GM10248 (cell line): ENCODE measurements around the gene TNFSF4.

Experiments used
- CTCF ChIA-PET: fragments of 300-600 bp; sonication (Branson Sonifier 250); formaldehyde crosslinking; extraction: SDS; loops from one replicate; lab custom pipeline; 2021; ENCODE audit warnings: antibody characterized with exemption; lab: Yijun Ruan, JAX
- POLR2A ChIA-PET: fragments of 350-650 bp; sonication (Branson Sonifier 250); formaldehyde crosslinking; extraction: SDS; loops from one replicate; lab custom pipeline; 2020; ENCODE audit warnings: antibody characterized with exemption; lab: Yijun Ruan, JAX
- DNase-seq: peaks from one replicate; pipeline ENCODE4 v3.0.0; 2012; ENCODE audit errors: extremely low spot score
- CTCF ChIP-seq: IDR thresholded peaks from 2 replicates; pipeline ENCODE4 v1.5.1; 2012; ENCODE audit warnings: mild to moderate bottlenecking, low read depth; ENCODE audit errors: extremely low read depth, missing control alignments, control extremely low read depth

Gene TNFSF4

DNA sequence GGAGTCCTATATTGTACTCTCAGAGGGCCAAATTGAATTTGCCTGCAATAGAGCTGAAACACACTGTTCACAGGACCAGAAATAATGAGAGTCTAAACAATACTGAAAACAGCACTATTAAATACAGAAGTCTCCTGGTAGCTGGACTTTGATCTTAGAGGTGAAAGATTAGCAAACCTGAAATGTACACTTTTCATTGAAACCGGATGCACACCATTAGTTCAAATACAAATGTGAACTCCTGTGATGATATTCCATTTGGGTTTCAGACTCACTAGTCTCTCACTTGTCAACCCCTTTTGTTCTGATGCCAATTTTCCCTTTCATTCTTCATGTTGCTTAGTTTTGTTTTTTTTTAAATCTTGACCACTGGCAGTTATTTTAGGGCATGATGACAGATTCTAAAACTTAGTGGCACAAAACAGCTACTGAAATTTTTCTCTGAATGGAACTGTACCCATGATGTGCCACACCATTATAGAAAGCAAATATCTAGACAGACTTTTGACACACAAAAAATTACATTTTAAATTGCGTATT lies 5.9 kb upstream of the TNFSF4 start:
- ChIA-PET POLR2A (no interaction called here), CTCF (interaction anchor here (2.1 to 4.7 kb wide), 2 partner anchors 10 to 11 kb away, joined by 8 to 39 read pairs; no protein-coding TSS in a partner anchor)
- no peak for TF ChIP-seq CTCF

DNA sequence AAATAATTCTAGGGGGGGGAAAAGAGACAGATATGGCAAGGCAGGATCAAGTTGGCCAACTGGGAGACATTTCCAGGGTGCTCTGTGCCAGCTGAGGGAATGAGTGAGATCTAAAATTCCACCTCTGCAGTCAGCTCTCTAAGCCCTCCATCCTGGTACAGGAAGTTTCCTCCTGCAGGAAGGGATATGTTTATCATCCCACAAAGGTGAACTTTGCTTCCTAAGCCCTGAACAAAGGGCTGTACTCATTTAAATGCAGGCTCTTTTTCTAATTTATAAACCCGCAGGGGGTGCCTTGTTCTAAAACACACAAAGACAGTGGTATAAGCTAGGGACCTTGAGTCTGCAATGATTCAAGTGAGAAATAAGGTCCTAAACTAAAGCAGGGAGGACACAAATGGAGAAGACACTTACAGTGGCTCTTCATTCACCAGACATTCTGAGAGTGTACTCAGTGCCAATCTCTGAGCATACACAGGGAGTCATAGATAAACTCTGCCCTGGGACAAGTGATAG lies 3.6 kb upstream of the TNFSF4 start:
- ChIA-PET POLR2A (no interaction called here), CTCF (interaction anchor here (1.4 to 4.7 kb wide), 4 partner anchors 9 to 469 kb away, joined by 3 to 39 read pairs (median 6); no protein-coding TSS in a partner anchor)
- DNase-seq, result no peak
- TF ChIP-seq CTCF, result no peak

More for the DNA sequence above, 5.9 kb upstream of the TNFSF4 start:
- peak; percentile 53 for DNase-seq

DNA sequence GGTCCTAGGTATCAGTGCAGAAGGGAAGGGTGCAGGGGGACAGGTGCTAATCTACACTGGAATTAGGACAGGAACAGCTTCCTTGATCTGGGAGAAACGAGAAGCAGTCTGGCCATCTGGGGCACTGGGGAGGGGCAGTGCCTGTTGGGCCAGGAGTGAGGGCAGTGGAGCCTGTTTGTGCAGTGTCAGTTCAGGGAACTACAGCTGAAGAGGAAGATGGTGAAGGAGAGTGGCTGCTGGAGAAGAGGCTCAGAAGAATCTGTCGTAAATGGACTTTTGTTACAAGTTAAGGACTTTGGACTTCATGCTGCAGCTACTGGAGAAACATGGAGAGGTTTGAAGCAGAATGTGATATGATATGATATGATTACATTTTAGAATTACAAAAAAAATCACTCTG lies 3.2 kb upstream of the TNFSF4 start:
- ChIA-PET POLR2A (no interaction called here), CTCF (interaction anchor here (1.4 to 4.7 kb wide), 4 partner anchors 8 to 468 kb away, joined by 3 to 39 read pairs (median 6); no protein-coding TSS in a partner anchor)
- no peak for DNase-seq
- TF ChIP-seq CTCF, result no peak

- no peak for TF ChIP-seq CTCF
- no peak for DNase-seq
- ChIA-PET CTCF (interaction anchor here (1.2 to 1.6 kb wide), 5 partner anchors 9 to 467 kb away, joined by 3 to 6 read pairs (median 4); no protein-coding TSS in a partner anchor), POLR2A (no interaction called here)
Measured at GRCh38 chr1:173208868-173209267, 1.7 kb upstream of the TNFSF4 start.

- no peak for TF ChIP-seq CTCF
- DNase-seq, result no peak
- POLR2A ChIA-PET, result no interaction called here
- CTCF ChIA-PET, result interaction anchor here (1.5 to 2.6 kb wide), 3 partner anchors 8 to 15 kb away, joined by 4 to 11 read pairs (median 6); no protein-coding TSS in a partner anchor
Measured at GRCh38 chr1:173208146-173208545, 1.0 kb upstream of the TNFSF4 start.

DNA sequence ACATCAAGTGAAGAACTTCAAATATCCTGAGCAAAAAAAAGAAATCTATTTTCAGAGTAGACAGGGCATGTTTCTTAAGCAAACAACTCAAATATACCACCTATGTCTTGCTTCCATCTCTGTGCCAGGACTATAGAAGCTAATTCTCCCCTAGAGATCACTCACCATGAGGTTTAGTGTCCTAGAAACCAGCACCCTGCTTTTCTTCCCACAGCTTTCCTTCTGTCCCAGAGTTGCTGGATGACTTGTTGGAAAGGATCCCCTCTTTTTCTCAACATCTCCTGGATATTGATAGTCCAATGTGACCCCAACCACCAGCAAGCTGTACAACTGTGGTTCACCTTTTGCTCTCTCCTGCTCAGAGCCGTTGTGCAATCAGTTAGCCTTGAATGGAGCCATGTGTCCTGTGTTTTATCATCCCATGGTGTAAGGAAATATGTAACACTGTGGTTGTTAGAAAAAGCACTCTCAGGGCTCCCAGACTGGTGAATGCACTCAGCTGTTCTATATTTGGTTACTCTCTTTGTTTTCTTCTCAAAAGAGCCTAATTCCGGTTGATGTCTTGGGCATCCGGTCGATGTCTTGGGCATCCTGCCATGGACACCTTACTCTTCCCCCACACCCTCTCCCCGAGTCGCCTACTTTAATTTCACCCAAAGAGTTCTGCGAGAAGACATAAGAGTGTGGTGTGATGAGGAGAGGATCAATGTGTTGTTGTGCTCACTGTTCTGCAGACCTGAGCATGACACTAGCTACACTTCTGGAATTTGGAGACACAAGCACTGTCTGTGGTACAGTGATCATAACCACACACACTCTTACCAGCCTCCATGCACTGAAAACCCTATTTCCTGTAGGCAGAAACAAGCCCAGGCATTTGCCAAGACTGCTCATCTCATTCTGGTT lies 1.7 kb downstream of the TNFSF4 start:
- CTCF ChIA-PET, result interaction anchor here (1.4 to 5.8 kb wide), 5 partner anchors 11 to 462 kb away, joined by 3 to 146 read pairs (median 10); no protein-coding TSS in a partner anchor
- DNase-seq, result no peak
- POLR2A ChIA-PET, result no interaction called here
- no peak for TF ChIP-seq CTCF
